Measurements from ENCODE around the gene C2CD2L.
A peak's percentile ranks its signal among the peaks of the same experiment; 100 is the strongest.

Gene C2CD2L

DNA sequence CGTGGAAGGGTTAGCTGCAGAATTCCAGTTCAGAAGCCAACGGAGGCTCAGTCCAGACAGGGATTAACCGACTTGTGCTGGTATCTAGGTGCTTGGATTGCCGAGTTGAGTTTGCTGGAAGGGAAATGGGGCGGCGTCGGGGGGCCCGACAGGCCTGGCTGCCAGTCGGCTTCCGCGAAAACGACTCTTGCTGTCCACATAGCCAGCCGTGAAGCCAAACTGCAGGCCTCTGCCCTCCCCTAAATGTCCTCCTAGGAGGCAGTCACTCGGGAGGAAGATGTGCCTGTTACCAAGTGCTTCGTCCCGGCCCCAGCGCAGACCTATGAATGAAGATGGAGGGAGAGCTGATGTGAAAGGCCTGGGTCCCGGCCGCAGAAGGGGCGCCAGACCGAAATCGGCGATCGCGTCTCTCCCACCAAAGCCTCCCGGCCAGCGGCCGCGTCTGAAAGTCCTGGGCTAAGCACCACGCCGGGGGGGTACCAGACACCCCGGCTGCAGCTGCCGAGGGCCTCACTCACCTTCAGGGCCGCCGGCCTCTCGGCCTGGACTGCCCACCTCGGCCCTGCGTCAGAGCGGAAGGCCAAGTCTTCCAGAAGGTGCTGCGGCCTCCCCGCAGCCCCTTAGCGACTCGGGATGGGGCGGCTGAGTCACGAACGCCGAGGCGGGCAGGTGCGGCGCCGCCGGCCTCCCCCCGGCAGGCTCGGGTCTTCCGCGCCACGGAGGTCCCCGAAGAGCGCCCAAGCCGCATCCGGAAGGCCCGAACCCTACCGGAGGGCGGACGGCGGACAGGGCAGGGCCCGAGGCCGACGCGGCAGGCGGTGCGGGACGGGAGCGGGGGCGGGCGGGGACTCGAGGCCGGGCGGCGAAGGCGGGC lies 13.0 kb upstream of the C2CD2L start:
- DNase-seq (ENCODE audit: low read depth): peak; percentile 21
- TF ChIP-seq, protein P1, sequence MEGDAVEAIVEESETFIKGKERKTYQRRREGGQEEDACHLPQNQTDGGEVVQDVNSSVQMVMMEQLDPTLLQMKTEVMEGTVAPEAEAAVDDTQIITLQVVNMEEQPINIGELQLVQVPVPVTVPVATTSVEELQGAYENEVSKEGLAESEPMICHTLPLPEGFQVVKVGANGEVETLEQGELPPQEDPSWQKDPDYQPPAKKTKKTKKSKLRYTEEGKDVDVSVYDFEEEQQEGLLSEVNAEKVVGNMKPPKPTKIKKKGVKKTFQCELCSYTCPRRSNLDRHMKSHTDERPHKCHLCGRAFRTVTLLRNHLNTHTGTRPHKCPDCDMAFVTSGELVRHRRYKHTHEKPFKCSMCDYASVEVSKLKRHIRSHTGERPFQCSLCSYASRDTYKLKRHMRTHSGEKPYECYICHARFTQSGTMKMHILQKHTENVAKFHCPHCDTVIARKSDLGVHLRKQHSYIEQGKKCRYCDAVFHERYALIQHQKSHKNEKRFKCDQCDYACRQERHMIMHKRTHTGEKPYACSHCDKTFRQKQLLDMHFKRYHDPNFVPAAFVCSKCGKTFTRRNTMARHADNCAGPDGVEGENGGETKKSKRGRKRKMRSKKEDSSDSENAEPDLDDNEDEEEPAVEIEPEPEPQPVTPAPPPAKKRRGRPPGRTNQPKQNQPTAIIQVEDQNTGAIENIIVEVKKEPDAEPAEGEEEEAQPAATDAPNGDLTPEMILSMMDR (conservative IDR thresholded peaks at IDR 0.05; ENCODE audit: control insufficient read depth, insufficient read depth, low read depth, low read length): no peak
- peak overlapping the region; percentile 86 for H3K4me3 ChIP-seq (ENCODE audit: control insufficient read depth, low read depth, low read length)

GRCh38 chr11:119094816-119095065 lies 12.4 kb upstream of the C2CD2L start:
- peak overlapping the region; percentile 86 for H3K4me3 ChIP-seq (ENCODE audit: control insufficient read depth, low read depth, low read length)
- peak; percentile 75 for DNase-seq (ENCODE audit: low read depth)
- TF ChIP-seq, protein P1 (conservative IDR thresholded peaks at IDR 0.05; ENCODE audit: control insufficient read depth, insufficient read depth, low read depth, low read length): peak; percentile 53

DNA sequence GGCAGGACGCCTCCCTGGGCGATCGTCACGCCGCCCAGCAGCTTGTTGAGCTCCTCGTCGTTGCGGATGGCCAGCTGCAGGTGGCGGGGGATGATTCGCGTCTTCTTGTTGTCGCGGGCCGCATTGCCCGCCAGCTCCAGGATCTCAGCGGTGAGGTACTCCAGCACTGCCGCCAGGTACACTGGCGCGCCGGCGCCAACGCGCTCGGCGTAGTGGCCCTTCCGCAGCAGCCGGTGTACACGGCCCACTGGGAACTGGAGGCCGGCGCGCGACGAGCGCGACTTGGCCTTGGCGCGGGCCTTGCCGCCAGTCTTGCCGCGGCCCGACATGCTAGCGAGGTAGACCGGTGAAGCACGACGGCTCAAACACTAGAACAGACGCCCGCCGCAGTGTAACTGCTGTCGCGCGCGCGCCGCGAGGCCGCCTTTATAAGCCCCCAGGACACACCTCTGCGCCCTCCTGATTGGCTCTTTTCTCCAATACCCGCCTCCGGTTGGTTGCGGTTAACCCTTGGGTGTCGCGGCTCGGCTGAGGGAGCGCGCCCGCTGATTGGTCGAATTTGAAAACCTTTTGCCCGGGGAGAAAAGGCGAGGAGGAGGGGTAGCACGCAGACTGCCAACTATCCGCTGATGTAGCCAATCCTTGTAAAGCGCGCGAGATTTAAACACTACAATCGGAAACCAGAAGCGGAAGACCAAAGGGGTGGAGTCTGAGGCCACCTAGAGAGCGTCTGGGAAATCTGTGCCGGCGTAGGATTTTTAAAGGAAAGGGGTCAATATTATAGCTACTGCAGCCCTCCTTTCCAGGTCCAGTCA lies 11.9 kb upstream of the C2CD2L start:
- DNase-seq (ENCODE audit: low read depth): peak; percentile 99
- peak overlapping the region; percentile 86 for H3K4me3 ChIP-seq (ENCODE audit: control insufficient read depth, low read depth, low read length)
- TF ChIP-seq, protein P1 (conservative IDR thresholded peaks at IDR 0.05; ENCODE audit: control insufficient read depth, insufficient read depth, low read depth, low read length): no peak

DNA sequence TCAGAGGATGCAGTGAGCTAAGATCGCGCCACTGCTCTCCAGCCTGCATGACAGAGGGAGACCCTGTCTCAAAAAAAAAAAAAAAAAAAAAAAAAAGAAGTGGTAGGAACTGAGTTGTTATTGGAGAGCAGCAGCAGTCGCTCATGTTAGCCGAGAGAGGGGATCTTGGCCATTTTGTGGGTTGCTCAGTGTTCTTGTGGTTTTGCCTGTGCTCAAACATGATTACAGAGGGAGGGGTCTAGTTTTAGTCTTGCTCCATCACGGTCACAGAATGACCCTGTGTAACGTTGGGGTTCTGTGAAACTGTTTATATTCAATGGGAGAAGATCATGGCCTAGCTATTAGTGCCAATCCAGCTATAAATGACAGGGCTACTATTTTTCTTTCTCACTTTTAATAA lies 7.4 kb upstream of the C2CD2L start:
- TF ChIP-seq, protein P1 (conservative IDR thresholded peaks at IDR 0.05; ENCODE audit: control insufficient read depth, insufficient read depth, low read depth, low read length): no peak
- DNase-seq (ENCODE audit: low read depth): no peak
- no peak overlapping the region for H3K4me3 ChIP-seq (ENCODE audit: control insufficient read depth, low read depth, low read length)

GRCh38 chr11:119100246-119100970 lies 6.7 kb upstream of the C2CD2L start:
- TF ChIP-seq, protein P1 (conservative IDR thresholded peaks at IDR 0.05; ENCODE audit: control insufficient read depth, insufficient read depth, low read depth, low read length): peak; percentile 51
- DNase-seq (ENCODE audit: low read depth): peak; percentile 65
- H3K4me3 ChIP-seq (ENCODE audit: control insufficient read depth, low read depth, low read length): peak overlapping the region; percentile 89

DNA sequence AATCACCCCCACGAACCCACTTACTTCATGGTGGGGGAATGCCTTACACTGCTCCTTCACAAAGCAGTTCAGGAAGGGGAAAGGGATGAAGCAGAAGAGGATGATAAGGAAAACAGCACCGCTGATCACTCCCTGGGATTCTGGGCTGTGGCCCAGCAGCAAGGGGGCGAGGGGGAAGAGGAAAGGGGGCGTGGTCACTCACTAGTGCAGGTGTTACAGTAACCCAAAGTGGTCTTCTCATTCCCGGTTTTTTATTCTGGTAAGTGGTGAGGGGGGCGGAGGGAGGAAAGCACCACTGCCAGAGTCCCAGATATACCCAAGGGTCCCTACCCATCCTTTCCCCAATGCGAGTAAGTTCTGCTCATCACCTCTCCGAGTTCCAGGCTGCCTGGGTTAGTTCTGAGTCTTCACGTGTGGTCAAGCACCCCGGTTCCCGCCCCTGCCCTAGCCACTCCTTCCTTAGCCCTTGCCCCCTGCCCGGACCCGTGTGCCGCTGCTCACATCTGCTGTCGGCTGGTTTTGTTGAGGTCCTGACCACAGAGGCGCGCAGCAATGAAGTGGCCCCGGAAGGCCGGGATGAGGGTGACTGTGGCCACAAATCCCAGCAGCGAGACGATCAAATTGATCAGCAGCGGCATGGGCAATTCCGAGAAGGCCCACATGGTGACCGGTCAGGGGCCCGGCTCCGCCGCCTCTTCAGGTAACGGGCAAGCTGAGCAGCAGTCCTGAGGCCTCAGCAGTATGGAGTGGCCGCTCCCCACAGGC lies 6.0 kb upstream of the C2CD2L start:
- TF ChIP-seq, protein P1 (conservative IDR thresholded peaks at IDR 0.05; ENCODE audit: control insufficient read depth, insufficient read depth, low read depth, low read length): no peak
- DNase-seq (ENCODE audit: low read depth): peak; percentile 21
- H3K4me3 ChIP-seq (ENCODE audit: control insufficient read depth, low read depth, low read length): peak overlapping the region; percentile 89
